Ascending aorta (tissue), 2 donors: Measurements from ENCODE around the gene HASPIN. TPM values are rescaled to one million over a fixed set of nuclear protein-coding genes. Genes with fewer than 3 reads are reported as not detected.

Source experiments
- DNase-seq, 2 donors: peaks; one replicate each; pipeline ENCODE4 v3.0.0-alpha.2; 2019; ENCODE audit warnings: low spot score in 2 of 2
- H3K27ac ChIP-seq, 2 donors: fragments of 200-600 bp; sonication (generic); one replicate each; pipeline ENCODE4 v1.5.1; 2016 to 2017; ENCODE audit warnings: mild to moderate bottlenecking in 1 of 2
- H3K27me3 ChIP-seq: fragments of 200-600 bp; sonication (generic); one replicate; pipeline ENCODE4 v1.5.1; 2017
- H3K36me3 ChIP-seq, 2 donors: fragments of 200-600 bp; sonication (generic); one replicate each; pipeline ENCODE4 v1.5.1; 2016
- H3K4me1 ChIP-seq, 2 donors: fragments of 200-600 bp; sonication (generic); one replicate each; pipeline ENCODE4 v1.5.1; 2016 to 2017; ENCODE audit warnings: mild to moderate bottlenecking in 1 of 2
- H3K4me3 ChIP-seq, 2 donors: fragments of 200-600 bp; sonication (generic); one replicate each; pipeline ENCODE4 v1.5.1; 2016 to 2017; ENCODE audit warnings: mild to moderate bottlenecking in 1 of 2
- H3K9me3 ChIP-seq, 2 donors: fragments of 200-600 bp; sonication (generic); one replicate each; pipeline ENCODE4 v1.5.1; 2016
- intact Hi-C: fragments of 100-400 bp; cut with DNase I; formaldehyde crosslinking; loops from one replicate; pipeline ENCODE4 v1.15.1; 2023
- total RNA-seq: library from RNA; depleted of rRNA; stranded (reverse); fragments of >200 nt; gene quantifications from one replicate; pipeline ENCODE4 v1.1.0, GENCODE V29; 2016
- TF ChIP-seq, protein P1 (sequence below), 3 experiments: fragments of 200-600 bp in 2 of 3; fragments of 450-650 bp in 1 of 3; sonication (generic) in 2 of 3; IDR thresholded peaks; one replicate each; pipeline ENCODE4 v1.5.1; 2016 to 2019; ENCODE audit warnings: antibody characterized with exemption in 3 of 3, mild to moderate bottlenecking in 1 of 3, moderate library complexity in 1 of 3

Gene HASPIN
- total RNA-seq, 1 donor from 2014 or later = 2.7 TPM

DNA sequence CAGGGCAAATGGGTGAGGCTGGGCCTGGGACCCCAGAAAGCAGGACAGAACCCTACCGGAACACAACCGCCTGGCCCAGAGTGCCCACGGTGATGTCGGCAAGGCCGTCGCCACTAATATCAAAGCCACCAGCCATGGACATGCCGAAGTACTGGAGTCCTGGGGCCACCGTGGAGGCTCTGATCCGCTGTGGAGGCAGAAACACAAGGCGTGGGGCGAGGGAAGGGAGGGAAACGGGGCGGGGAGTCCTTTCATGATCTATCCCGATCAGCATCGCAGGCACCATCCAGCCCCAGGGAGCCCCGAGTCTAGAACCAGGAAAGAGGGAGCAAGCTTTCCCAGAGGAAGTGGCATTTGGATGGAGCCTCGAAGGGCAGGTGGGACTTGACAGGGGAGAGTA is 26.6 kb downstream of the HASPIN start:
- no peak for DNase-seq
- intact Hi-C loops = no loop called here
- H3K27me3 ChIP-seq = no peaks in the 10 kb centered on the region
- H3K4me3 ChIP-seq = no peak overlapping the region
- no peaks in the 10 kb centered on the region for H3K36me3 ChIP-seq
- TF ChIP-seq, protein P1, sequence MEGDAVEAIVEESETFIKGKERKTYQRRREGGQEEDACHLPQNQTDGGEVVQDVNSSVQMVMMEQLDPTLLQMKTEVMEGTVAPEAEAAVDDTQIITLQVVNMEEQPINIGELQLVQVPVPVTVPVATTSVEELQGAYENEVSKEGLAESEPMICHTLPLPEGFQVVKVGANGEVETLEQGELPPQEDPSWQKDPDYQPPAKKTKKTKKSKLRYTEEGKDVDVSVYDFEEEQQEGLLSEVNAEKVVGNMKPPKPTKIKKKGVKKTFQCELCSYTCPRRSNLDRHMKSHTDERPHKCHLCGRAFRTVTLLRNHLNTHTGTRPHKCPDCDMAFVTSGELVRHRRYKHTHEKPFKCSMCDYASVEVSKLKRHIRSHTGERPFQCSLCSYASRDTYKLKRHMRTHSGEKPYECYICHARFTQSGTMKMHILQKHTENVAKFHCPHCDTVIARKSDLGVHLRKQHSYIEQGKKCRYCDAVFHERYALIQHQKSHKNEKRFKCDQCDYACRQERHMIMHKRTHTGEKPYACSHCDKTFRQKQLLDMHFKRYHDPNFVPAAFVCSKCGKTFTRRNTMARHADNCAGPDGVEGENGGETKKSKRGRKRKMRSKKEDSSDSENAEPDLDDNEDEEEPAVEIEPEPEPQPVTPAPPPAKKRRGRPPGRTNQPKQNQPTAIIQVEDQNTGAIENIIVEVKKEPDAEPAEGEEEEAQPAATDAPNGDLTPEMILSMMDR (IDR thresholded peaks at IDR 0.05) = no peak
- no peaks in the 10 kb centered on the region for H3K9me3 ChIP-seq
- H3K4me1 ChIP-seq = no peaks in the 10 kb centered on the region
- no peak overlapping the region for H3K27ac ChIP-seq

DNA sequence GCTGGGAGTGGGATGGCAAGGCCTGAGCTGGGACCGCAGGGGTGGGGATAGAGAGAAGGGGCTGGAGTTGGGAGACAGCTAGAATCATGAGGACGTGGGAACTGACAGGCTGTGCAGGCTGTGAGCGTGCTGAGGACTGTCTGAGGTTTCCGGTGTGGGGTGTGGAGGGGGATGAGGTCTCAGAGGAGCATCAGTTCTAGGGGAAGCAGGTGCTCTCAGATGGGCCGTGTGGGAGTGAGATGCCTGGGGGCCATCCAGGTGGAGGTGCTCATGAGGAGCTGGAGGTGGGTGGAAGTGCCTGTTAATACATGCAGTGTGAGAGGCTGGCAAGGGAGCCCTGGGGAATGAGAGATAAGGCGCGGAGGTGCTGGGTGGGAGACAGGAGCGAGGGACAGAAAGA is 27.2 kb downstream of the HASPIN start:
- Histone ChIP-seq H3K4me1 (no peaks in the 10 kb centered on the region), H3K27ac (no peak overlapping the region), H3K27me3 (no peaks in the 10 kb centered on the region), H3K36me3 (no peaks in the 10 kb centered on the region), H3K4me3 (no peak overlapping the region), H3K9me3 (no peaks in the 10 kb centered on the region)
- DNase-seq = no peak
- intact Hi-C loops = no loop called here
- TF ChIP-seq, protein P1 (IDR thresholded peaks at IDR 0.05) = no peak

DNA sequence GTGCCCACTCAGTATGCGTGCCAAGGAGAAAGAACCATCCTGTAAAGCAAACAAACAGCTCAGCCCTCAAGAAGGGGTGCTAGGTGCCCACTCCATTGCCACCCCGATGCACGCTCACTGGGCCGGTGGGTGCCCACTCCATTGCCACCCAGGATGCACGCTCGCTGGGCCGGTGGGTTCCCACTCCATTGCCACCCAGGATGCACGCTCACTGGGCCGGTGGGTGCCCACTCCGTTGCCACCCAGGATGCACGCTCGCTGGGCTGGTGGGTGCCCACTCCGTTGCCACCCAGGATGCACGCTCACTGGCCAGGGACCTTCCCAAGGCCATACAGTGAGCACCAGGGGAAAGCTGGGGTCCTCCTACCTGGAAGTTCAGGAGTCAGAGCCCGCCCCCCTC is 28.1 kb downstream of the HASPIN start:
- no peak overlapping the region for H3K4me3 ChIP-seq
- intact Hi-C loops = no loop called here
- H3K4me1 ChIP-seq = no peaks in the 10 kb centered on the region
- no peaks in the 10 kb centered on the region for H3K27me3 ChIP-seq
- no peak for DNase-seq
- H3K27ac ChIP-seq = no peak overlapping the region
- H3K9me3 ChIP-seq = no peaks in the 10 kb centered on the region
- no peaks in the 10 kb centered on the region for H3K36me3 ChIP-seq
- TF ChIP-seq, protein P1 (IDR thresholded peaks at IDR 0.05) = no peak

GRCh38 chr17:3753624-3754023 is 29.9 kb downstream of the HASPIN start:
- H3K36me3 ChIP-seq = no peaks in the 10 kb centered on the region
- H3K27ac ChIP-seq = no peak overlapping the region
- H3K4me1 ChIP-seq = no peaks in the 10 kb centered on the region
- DNase-seq = no peak
- no peak overlapping the region for H3K4me3 ChIP-seq
- intact Hi-C loops = no loop called here
- no peaks in the 10 kb centered on the region for H3K27me3 ChIP-seq
- TF ChIP-seq, protein P1 (IDR thresholded peaks at IDR 0.05) = no peak
- no peaks in the 10 kb centered on the region for H3K9me3 ChIP-seq

DNA sequence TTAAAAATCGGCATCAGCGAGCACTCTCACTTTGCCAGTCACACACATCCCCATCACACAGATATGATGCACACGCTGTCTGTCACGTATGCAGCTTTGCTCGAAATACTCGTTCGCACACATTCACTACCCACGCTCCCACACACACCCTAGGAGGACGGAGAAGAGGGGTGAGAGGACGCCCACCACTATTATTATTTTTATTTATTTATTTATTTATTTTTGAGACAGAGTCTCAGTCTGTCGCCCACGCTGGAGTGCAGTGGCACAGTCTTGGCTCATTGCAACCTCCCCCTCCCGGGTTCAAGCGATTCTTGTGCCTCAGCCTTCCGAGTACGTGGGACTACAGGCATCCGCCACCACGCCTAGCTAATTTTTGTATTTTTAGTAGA is 30.4 kb downstream of the HASPIN start:
- TF ChIP-seq, protein P1 (IDR thresholded peaks at IDR 0.05) = no peak
- H3K36me3 ChIP-seq = no peaks in the 10 kb centered on the region
- no peaks in the 10 kb centered on the region for H3K27me3 ChIP-seq
- H3K4me3 ChIP-seq = no peak overlapping the region
- no peaks in the 10 kb centered on the region for H3K9me3 ChIP-seq
- H3K27ac ChIP-seq = no peak overlapping the region
- H3K4me1 ChIP-seq = no peaks in the 10 kb centered on the region
- intact Hi-C loops = no loop called here
- DNase-seq = no peak
